EH (cell line): ENCODE data around the gene ZCCHC8.
"Not testable (repeated sequence)": the region's sequence is repeated elsewhere in the genome, so short reads cannot be mapped to it uniquely, and the experiment has no call there.

Experiments
- DNase-seq: peaks from one replicate; pipeline ENCODE4 v3.0.0-alpha.2; 2015; ENCODE audit warnings: low read depth

The ZCCHC8 gene

GRCh38 chr12:122500685-122501488, at the start of gene ZCCHC8:
Gene ZCCHC8, minus strand, starts transcription at chr12:122500932. Its CDS starts 92 bp downstream, at chr12:122500840.
- DNase-seq = peak; percentile 98

- no peak for DNase-seq
Observed at GRCh38 chr12:122547330-122547729, 46.6 kb upstream of the ZCCHC8 start.

DNA sequence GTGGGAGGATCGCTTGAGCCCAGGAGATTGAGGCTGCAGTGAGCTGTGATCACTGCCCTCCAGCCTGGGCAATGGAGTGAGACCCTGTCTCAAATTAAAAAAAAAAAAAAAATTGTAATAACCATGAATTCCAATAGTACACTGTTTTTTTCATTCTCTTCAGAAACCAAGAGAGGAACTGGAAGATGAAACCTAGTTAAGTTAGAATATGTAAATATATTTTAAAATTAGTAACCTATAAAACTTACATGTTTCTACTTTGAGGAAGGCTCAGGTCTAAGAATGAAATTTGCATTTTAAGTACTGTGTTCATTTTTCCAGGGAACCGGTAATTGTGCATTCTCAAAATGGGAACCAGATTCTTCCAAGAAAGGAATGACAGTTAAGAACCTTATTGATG, 45.1 kb upstream of the ZCCHC8 start:
- DNase-seq = no peak

GRCh38 chr12:122544537-122544936, 43.8 kb upstream of the ZCCHC8 start:
- no peak for DNase-seq

DNA sequence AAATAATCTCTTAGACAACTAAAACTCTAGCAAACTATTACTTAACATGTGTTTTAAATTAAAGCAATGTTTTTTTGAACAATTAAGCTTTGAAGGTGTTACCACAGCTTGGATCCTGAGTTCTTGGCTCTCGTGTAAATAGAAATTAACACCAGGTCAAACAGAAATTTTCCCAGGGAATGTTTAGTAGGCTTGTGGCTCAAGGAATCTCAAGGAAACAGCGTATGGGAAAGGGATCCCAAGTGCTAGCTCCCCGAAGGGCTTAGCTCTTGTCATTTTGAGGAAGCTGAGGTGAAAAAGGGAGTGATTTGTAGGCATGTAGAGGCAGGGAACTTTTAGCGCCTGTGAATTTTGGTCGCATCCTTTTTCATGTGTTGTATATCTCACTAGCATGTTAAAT, 37.8 kb upstream of the ZCCHC8 start:
- no peak for DNase-seq

GRCh38 chr12:122537021-122537420, 36.3 kb upstream of the ZCCHC8 start:
- DNase-seq = no peak

GRCh38 chr12:122533856-122534255, 33.1 kb upstream of the ZCCHC8 start:
- no peak for DNase-seq

GRCh38 chr12:122528992-122529391, 28.3 kb upstream of the ZCCHC8 start:
- DNase-seq = no peak

- no peak for DNase-seq
Observed at GRCh38 chr12:122528582-122528981, 27.9 kb upstream of the ZCCHC8 start.

DNA sequence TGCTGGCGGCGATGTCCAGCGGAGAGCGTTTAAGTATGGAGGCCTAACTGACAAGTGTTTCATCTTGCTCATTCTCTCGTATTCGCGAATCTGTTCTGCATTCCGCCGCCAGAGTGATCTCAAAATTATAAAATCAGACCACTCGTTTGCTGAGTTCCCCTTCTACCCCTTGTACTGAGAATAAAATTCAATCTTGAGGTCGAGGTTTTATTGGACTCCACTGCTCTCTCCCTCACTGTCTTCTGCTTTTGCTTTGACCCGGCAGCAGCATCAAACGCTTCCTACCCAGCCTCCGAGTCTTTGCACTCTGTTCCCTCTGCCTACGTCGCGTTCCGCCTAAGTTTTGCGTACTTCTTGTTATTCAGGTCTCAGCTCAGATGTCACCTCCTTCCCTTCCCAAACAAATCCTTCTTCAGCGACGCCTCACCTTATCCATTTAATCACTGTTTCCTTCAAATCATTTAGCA, 26.8 kb upstream of the ZCCHC8 start:
- peak; percentile 39 for DNase-seq

- DNase-seq = peak; percentile 100
Observed at GRCh38 chr12:122526683-122527477, 26.1 kb upstream of the ZCCHC8 start, which contains the start of the genes KNTC1 and RSRC2. Gene KNTC1, plus strand, starts transcription at chr12:122527249. Its CDS starts 2,815 bp downstream, at chr12:122530064. Gene RSRC2, minus strand, starts transcription at chr12:122526936. Its CDS starts 83 bp downstream, at chr12:122526853.

- DNase-seq = no peak
Observed at GRCh38 chr12:122523846-122524718, 23.4 kb upstream of the ZCCHC8 start.

- peak; percentile 86 for DNase-seq
Observed at GRCh38 chr12:122523280-122523679, 22.5 kb upstream of the ZCCHC8 start.

GRCh38 chr12:122520676-122521075, 19.9 kb upstream of the ZCCHC8 start:
- DNase-seq = no peak

DNA sequence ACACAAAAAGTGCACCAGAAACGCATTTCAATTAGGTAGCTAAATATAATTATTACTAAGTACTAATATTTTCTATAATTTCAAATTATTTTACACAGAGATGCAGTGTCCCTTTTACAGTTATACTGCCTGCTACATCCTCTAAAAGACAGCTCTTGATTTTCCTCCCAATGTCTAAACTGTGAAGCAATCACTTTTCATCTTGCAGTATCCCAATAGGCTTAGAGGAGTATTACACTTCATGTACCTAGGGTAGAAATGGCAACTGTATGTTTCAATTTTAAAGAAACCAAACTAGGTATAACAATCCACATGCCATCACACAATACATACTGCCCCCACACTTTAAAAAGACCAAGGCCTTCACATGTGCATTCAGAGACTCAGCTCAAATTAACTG, 18.7 kb upstream of the ZCCHC8 start:
- DNase-seq = no peak

DNA sequence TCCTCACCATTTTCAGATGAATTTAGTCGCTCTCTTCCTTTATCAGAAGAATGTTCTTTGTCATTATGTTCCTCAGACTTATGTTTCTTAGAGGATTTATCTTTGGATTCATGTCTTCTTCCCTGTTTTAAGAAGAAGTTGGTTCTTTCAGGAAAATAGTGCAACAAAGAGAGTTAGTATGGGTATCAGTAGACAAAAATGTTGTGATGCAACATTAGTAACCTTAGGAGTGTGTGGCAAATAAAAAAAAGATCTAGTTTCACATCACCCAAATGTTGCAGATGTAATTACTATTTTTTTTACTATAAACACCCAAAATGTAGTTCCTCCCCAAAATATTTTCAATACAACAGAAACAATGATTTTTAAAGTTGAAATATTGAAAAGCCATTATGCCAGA, 18.2 kb upstream of the ZCCHC8 start:
- no peak for DNase-seq

- DNase-seq = peak; percentile 97
Observed at GRCh38 chr12:122517877-122518276, 17.1 kb upstream of the ZCCHC8 start.

DNA sequence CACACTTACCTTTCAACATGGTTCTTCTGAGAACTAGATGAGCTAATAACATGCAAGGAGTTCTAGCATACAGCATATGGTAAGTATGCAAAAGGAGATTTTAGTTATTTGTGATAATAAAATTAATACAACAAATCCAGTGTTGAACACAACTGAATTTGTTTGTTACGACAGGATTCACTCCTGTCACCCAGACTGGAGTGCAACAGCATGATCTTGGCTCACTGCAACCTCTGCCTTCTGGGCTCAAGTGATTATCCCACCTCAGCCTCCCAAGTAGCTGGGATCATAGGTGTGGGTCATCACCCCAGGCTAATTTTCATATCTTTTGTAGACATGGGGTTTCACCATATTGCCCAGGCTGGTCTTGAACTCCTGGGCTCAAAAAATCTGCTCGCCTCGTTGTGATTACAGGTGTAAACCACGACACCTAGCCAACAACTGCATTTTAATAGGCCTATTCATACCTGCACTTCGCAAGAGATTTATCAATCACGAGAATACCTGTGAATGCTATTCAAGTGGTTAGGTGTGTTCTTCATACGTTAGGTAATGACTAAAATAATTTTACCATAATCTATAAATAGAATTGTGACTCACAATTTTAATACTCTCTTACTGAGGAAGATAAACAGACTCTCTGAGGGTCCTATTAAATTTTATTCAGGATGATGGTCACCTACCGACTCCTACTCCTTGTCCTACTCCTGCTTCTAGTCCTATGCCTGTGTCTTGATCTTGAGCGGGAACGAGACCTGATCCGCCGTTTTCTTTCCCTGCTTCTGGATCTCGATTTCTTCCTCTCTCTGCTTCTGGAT, 16.0 kb upstream of the ZCCHC8 start:
- no peak for DNase-seq

DNA sequence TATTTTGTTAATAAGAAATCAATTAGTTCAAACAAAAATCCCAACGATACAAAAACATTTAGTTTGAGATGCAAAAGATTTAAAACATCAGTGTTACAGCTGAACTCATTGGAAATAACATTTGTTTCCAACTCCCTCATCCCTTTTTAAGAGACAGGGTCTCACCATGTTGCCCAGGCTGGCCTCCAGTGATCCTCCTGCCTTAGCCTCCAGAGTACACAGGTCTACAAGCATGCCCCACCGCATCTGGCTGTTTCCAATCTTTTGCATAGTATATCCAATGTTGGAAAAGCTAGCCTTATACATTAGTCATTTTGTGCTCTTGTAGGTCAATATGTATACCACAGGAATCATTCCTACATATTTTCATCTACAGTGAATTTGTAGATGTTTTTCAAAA, 14.5 kb upstream of the ZCCHC8 start:
- no peak for DNase-seq

GRCh38 chr12:122513660-122514059, 12.9 kb upstream of the ZCCHC8 start:
- no peak for DNase-seq

- DNase-seq = not testable (repeated sequence)
Observed at GRCh38 chr12:122513028-122513427, 12.3 kb upstream of the ZCCHC8 start.
